Heart left ventricle (tissue), 16 donors: ENCODE data around the gene KIRREL1. TPM values are rescaled to one million over a fixed set of nuclear protein-coding genes. Genes with fewer than 3 reads are reported as not detected.

Experiments
- ATAC-seq, 4 donors: fragments of 200-7000 bp; cut with Tn5 transposase; one replicate each; pipeline ENCODE4 v1.9.1; 2020 to 2022; ENCODE audit warnings: moderate library complexity in 4 of 4, mild to moderate bottlenecking in 3 of 4, moderate number of reproducible peaks in 1 of 4
- DNase-seq, 5 donors: peaks; one replicate each; pipeline ENCODE4 v3.0.0-alpha.2; 2020
- H3K27ac ChIP-seq, 12 donors: fragments of 200-600 bp; sonication (generic) in 4 of 12; one replicate each; pipeline versions ENCODE4 v1.5.0 to v1.8.0; 2016 to 2022; ENCODE audit warnings: mild to moderate bottlenecking in 2 of 12
- H3K27me3 ChIP-seq, 9 donors: fragments of 200-600 bp; sonication (generic) in 2 of 9; one replicate each; pipeline versions ENCODE4 v1.5.1 to v1.8.0; 2016 to 2022; ENCODE audit warnings: mild to moderate bottlenecking in 3 of 9
- H3K36me3 ChIP-seq, 9 donors: fragments of 200-600 bp; sonication (generic) in 2 of 9; one replicate each; pipeline versions ENCODE4 v1.5.0 to v1.8.0; 2018 to 2022; ENCODE audit warnings: mild to moderate bottlenecking in 2 of 9
- H3K4me1 ChIP-seq, 12 donors: fragments of 200-600 bp; sonication (generic) in 4 of 12; one replicate each; pipeline versions ENCODE4 v1.5.0 to v1.8.0; 2016 to 2022; ENCODE audit warnings: mild to moderate bottlenecking in 3 of 12
- H3K4me3 ChIP-seq, 12 donors: fragments of 200-600 bp; sonication (generic) in 4 of 12; one replicate each; pipeline versions ENCODE4 v1.5.0 to v1.8.0; 2017 to 2022; ENCODE audit warnings: mild to moderate bottlenecking in 9 of 12, moderate library complexity in 4 of 12
- H3K9me3 ChIP-seq, 12 donors: fragments of 200-600 bp; sonication (generic) in 4 of 12; one replicate each; pipeline versions ENCODE4 v1.5.0 to v1.8.0; 2016 to 2022; ENCODE audit warnings: mild to moderate bottlenecking in 1 of 12
- CTCF ChIP-seq, 12 donors: fragments of 200-600 bp; sonication (generic) in 4 of 12; IDR thresholded peaks; one replicate each; pipeline versions ENCODE4 v1.5.0 to v1.8.0; 2018 to 2022; ENCODE audit warnings: antibody characterized with exemption in 12 of 12, mild to moderate bottlenecking in 5 of 12
- POLR2A ChIP-seq, 2 donors: fragments of 450-650 bp; IDR thresholded peaks; one replicate each; pipeline ENCODE4 v1.6.1; 2017; ENCODE audit warnings: antibody characterized with exemption in 2 of 2, mild to moderate bottlenecking in 2 of 2, moderate library complexity in 2 of 2
- WGBS, 4 donors: extraction: QIAGEN DNeasy Blood & Tissue Kit in 2 of 4; methylation state at CpG; one replicate each; pipeline versions ENCODE4 v1.1.5 to v1.1.7; 2013 to 2018; 5-methylcytosine and 5-hydroxymethylcytosine counted together
- intact Hi-C, 10 donors: fragments of 100-400 bp; cut with DNase I; formaldehyde crosslinking; loops; one replicate each; pipeline versions ENCODE4 v1.11.1 to v1.14.2; 2022
- polyA plus RNA-seq, 2 donors: library from polyadenylated mRNA; stranded (reverse); fragments of 200-250 nt; gene quantifications; one replicate each; pipeline ENCODE4 v1.2.3, GENCODE V29; 2013
- total RNA-seq, 9 donors: library from RNA; depleted of rRNA in 2 of 9; stranded (reverse); fragments of >200 nt in 2 of 9; fragmentation: NEBNext Ultra II Directional in 3 of 9; extraction: Animal tissue kit (Norgen Biotek cat#: 25700) in 3 of 9; gene quantifications; one replicate each; pipeline versions ENCODE4 v1.1.0 to v1.2.4, GENCODE V29; 2016 to 2023
- donor health status: ischemic (EF 13 %, LVEDD 7.1; RV severe dilation, severe dysfunction).
- donor health status: healthy with polysubstance abuse.
- donor health status: DM: no; HTN: yes; CAD: no.
- donor health status: DM: no; HTN: no; CAD: no.
- donor health status: ischemic (EF 25% LVEDD 6.9; RV normal size, moderate dysfunction).
- donor health status: ischemic (EF 25% LVEDD 5.7; RV mildly dilated, moderate dysfunction).
- donor health status: healthy.
- donor health status: DM: yes; HTN: yes; CAD: no.
- donor health status: ischemic (EF 35%, LVEDD 5.7; RV mildly dilated, moderate dysfunction).
- donor health status: nonischemic (EF 11% LVEDD 7.7; RV severe dilation, severe dysfunction).
- donor health status: DM: yes; HTN: yes; CAD: no.
- donor health status: PGD.
- donor health status: ischemic (EF 29% LVEDD 5.4; RV normal size, mild dysfunction).
- donor health status: nonischemic (EF 23%, LVEDD 6.1; RV moderate dilation, normal function).

The KIRREL1 gene
- total and polyA plus RNA-seq, 11 donors = 3.2 to 22.7 (median 8.2) TPM

GRCh38 chr1:158019171-158019868 is 25.9 kb downstream of the KIRREL1 start:
- H3K4me1 ChIP-seq = peaks cover 0 to 93% (median 73%) of the 10 kb centered on the region in 12 donors
- TF ChIP-seq CTCF (IDR thresholded peaks at IDR 0.05) (no peak), POLR2A (IDR thresholded peaks at IDR 0.05) (peak in 1 of 2 donors; percentile 31)

GRCh38 chr1:158020259-158020885 is 26.9 kb downstream of the KIRREL1 start:
- peak overlapping the region in 4 of 12 donors; percentile 2 to 33 (median 14) for H3K4me3 ChIP-seq
- no peaks in the 10 kb centered on the region for H3K36me3 ChIP-seq
- DNase-seq = no peak
- no peaks in the 10 kb centered on the region for H3K9me3 ChIP-seq
- no peaks in the 10 kb centered on the region for H3K27me3 ChIP-seq
- H3K4me1 ChIP-seq = peaks cover 0 to 98% (median 83%) of the 10 kb centered on the region in 12 donors
- ATAC-seq = no peak
- H3K27ac ChIP-seq = peak overlapping the region; percentile 35 to 91 (median 81)
- TF ChIP-seq POLR2A (IDR thresholded peaks at IDR 0.05) (no peak), CTCF (IDR thresholded peaks at IDR 0.05) (no peak)
- 71 to 78% (median 73%) methylated on average over 4 of the region's 4 CpGs for WGBS, 4 donors
- intact Hi-C loops = no loop called here

More at GRCh38 chr1:158019171-158019868, 25.9 kb downstream of the KIRREL1 start:
- DNase-seq (peak in 4 of 5 donors; percentile 52 to 76 (median 62)), ATAC-seq (peak; percentile 60 to 90 (median 88))
- H3K27ac ChIP-seq = peak overlapping the region; percentile 35 to 91 (median 81)
- no peaks in the 10 kb centered on the region for H3K27me3 ChIP-seq
- H3K36me3 ChIP-seq = no peaks in the 10 kb centered on the region
- intact Hi-C loops = no loop called here
- WGBS, 4 donors = 22 to 33% (median 25%) methylated on average over 4 of the region's 4 CpGs
- H3K4me3 ChIP-seq = peak overlapping the region in 5 of 12 donors; percentile 2 to 33 (median 13)
- no peaks in the 10 kb centered on the region for H3K9me3 ChIP-seq

GRCh38 chr1:158020886-158021620 is 27.6 kb downstream of the KIRREL1 start:
- peak overlapping the region in 11 of 12 donors; percentile 66 to 91 (median 79) for H3K27ac ChIP-seq
- no peak for DNase-seq
- TF ChIP-seq POLR2A (IDR thresholded peaks at IDR 0.05) (no peak), CTCF (IDR thresholded peaks at IDR 0.05) (no peak)
- intact Hi-C loops = no loop called here
- ATAC-seq = no peak
- no peak overlapping the region for H3K4me3 ChIP-seq
- WGBS, 4 donors = 41 to 56% (median 50%) methylated on average over 6 of the region's 6 CpGs
- peaks cover 0 to 98% (median 87%) of the 10 kb centered on the region in 12 donors for H3K4me1 ChIP-seq
- H3K36me3 ChIP-seq = no peaks in the 10 kb centered on the region
- H3K9me3 ChIP-seq = no peaks in the 10 kb centered on the region
- H3K27me3 ChIP-seq = no peaks in the 10 kb centered on the region

- H3K27me3 ChIP-seq = no peaks in the 10 kb centered on the region
- DNase-seq = no peak
- H3K9me3 ChIP-seq = no peaks in the 10 kb centered on the region
- ATAC-seq = peak in 1 of 4 donors; percentile 41
- no peak overlapping the region for H3K4me3 ChIP-seq
- intact Hi-C loops = no loop called here
- no peak for TF ChIP-seq POLR2A (IDR thresholded peaks at IDR 0.05)
- no peak for TF ChIP-seq CTCF (IDR thresholded peaks at IDR 0.05)
- H3K27ac ChIP-seq = peak overlapping the region; percentile 9 to 91 (median 78)
- H3K4me1 ChIP-seq = peaks cover 0 to 98% (median 87%) of the 10 kb centered on the region in 12 donors
- H3K36me3 ChIP-seq = no peaks in the 10 kb centered on the region
- 59 to 69% (median 65%) methylated on average over 2 of the region's 2 CpGs for WGBS, 4 donors
Measured at GRCh38 chr1:158021721-158022120, 28.3 kb downstream of the KIRREL1 start.
